ENCODE data around the gene TIE1. TPM values are rescaled to one million over a fixed set of nuclear protein-coding genes. Genes with fewer than 3 reads are reported as not detected.

TIE1 gene
- total RNA-seq, 1 experiment from 2014 or later = 1.2 TPM

DNA sequence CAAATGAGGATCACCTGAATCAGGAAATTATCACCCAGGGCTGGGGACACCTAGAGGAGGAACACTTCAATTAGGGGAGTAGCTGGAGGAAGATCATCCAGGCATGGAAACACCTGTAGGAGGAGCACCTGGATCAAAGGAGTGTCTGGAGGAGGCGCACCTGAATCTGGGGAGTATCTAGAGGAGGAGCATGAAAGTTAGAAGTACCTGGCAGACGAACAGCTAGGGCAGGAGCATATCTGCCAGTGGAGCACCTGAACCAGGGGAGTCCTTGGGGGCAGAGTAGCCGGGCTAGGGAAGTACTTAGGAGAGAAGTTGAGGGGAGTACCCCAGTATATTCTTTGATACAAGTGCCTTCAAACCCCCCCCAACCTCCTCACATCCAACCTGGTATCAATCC is 16.7 kb upstream of the TIE1 start:
- H2AK5ac ChIP-seq (ENCODE audit: insufficient read length, low read length) = no peak overlapping the region
- H4K20me1 ChIP-seq (ENCODE audit: control insufficient read depth, insufficient read depth, insufficient read length) = no peaks in the 10 kb centered on the region
- H2BK5ac ChIP-seq (ENCODE audit: insufficient read length, low read length) = no peak overlapping the region
- no peak overlapping the region for H3K9ac ChIP-seq (ENCODE audit: extremely low read depth, insufficient read length, low read length)
- H2BK120ac ChIP-seq (ENCODE audit: low read depth, low read length, poor library complexity, severe bottlenecking) = no peak overlapping the region
- H3K27ac ChIP-seq (ENCODE audit: insufficient read length, low read depth, low read length) = no peak overlapping the region
- WGBS (ENCODE audit: extremely low coverage, insufficient read length, low lambda C conversion rate) = no CpG with 5 or more reads among the region's 3 CpGs
- H3T11ph ChIP-seq (ENCODE audit: low read length) = no peak overlapping the region
- H3K4me3 Mint-ChIP-seq = peak overlapping the region; percentile 38 to 71; a peak in 3 of 5 replicates
- no peaks in the 10 kb centered on the region for H3K79me1 ChIP-seq (ENCODE audit: insufficient read depth, low read depth, low read length, poor library complexity, severe bottlenecking)
- H2BK12ac ChIP-seq (ENCODE audit: insufficient read length, low read depth, low read length) = no peak overlapping the region
- DNase-seq = no peak
- H3K23me2 ChIP-seq (ENCODE audit: insufficient read length, low read depth, low read length, poor library complexity, severe bottlenecking) = peaks cover 3% of the 10 kb centered on the region
- H3K27me3 ChIP-seq (ENCODE audit: insufficient read depth, low read length) = no peaks in the 10 kb centered on the region
- TF ChIP-seq, protein P1, sequence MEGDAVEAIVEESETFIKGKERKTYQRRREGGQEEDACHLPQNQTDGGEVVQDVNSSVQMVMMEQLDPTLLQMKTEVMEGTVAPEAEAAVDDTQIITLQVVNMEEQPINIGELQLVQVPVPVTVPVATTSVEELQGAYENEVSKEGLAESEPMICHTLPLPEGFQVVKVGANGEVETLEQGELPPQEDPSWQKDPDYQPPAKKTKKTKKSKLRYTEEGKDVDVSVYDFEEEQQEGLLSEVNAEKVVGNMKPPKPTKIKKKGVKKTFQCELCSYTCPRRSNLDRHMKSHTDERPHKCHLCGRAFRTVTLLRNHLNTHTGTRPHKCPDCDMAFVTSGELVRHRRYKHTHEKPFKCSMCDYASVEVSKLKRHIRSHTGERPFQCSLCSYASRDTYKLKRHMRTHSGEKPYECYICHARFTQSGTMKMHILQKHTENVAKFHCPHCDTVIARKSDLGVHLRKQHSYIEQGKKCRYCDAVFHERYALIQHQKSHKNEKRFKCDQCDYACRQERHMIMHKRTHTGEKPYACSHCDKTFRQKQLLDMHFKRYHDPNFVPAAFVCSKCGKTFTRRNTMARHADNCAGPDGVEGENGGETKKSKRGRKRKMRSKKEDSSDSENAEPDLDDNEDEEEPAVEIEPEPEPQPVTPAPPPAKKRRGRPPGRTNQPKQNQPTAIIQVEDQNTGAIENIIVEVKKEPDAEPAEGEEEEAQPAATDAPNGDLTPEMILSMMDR (conservative IDR thresholded peaks at IDR 0.05) = no peak
- no peak overlapping the region for H2BK15ac ChIP-seq (ENCODE audit: low read depth, low read length)
- H3K4me1 ChIP-seq (ENCODE audit: insufficient read depth, low read length) = peaks cover 7% of the 10 kb centered on the region; the same call in 1 of the 2 replicates
- H4K91ac ChIP-seq (ENCODE audit: insufficient read length, low read depth, low read length) = no peak overlapping the region
- H4K5ac ChIP-seq (ENCODE audit: insufficient read length, low read depth, low read length) = no peak overlapping the region
- no peak overlapping the region for H3K14ac ChIP-seq (ENCODE audit: insufficient read depth, low read length)
- H3K27me3 Mint-ChIP-seq (ENCODE audit: low read depth) = peaks cover 3% of the 10 kb centered on the region
- H3K56ac ChIP-seq (ENCODE audit: insufficient read length, low read depth, low read length) = no peak overlapping the region
- H3K4ac ChIP-seq (ENCODE audit: low read depth, low read length) = no peak overlapping the region
- no peak overlapping the region for H2BK20ac ChIP-seq (ENCODE audit: low read depth, low read length, poor library complexity, severe bottlenecking)
- peaks cover 0 to 15% (median 4%) of the 10 kb centered on the region in 3 experiments; a peak in 4 of 7 replicates for H3K36me3 Mint-ChIP-seq (ENCODE audit: insufficient read depth in 1 of 3, low read depth in 3 of 3)
- no peak overlapping the region for H3K23ac ChIP-seq (ENCODE audit: insufficient read length, low read depth, low read length)
- H3K79me2 ChIP-seq (ENCODE audit: insufficient read depth, low read length) = no peaks in the 10 kb centered on the region
- no peak overlapping the region for H4K8ac ChIP-seq (replicated peaks; ENCODE audit: insufficient read length, low read depth, low read length)
- H3K4me2 ChIP-seq (ENCODE audit: insufficient read depth, insufficient read length, low read length) = no peak overlapping the region
- H3K9me3 ChIP-seq (ENCODE audit: control insufficient read depth, low read depth, low read length) = no peaks in the 10 kb centered on the region
- H3K18ac ChIP-seq (ENCODE audit: insufficient read length, low read depth, low read length) = no peak overlapping the region
- no peak overlapping the region for H2AFZ ChIP-seq (ENCODE audit: low read length)
- no peaks in the 10 kb centered on the region for H3K9me3 Mint-ChIP-seq
- peaks cover 24 to 27% of the 10 kb centered on the region in 2 experiments for H3K4me1 Mint-ChIP-seq
- H3K27ac Mint-ChIP-seq = no peak overlapping the region
